ENCODE data around the gene GLCCI1. TPM values are rescaled to one million over a fixed set of nuclear protein-coding genes. Genes with fewer than 3 reads are reported as not detected.

The GLCCI1 gene
- polyA plus RNA-seq, 1 donor from 2014 or later: 37.2 TPM

DNA sequence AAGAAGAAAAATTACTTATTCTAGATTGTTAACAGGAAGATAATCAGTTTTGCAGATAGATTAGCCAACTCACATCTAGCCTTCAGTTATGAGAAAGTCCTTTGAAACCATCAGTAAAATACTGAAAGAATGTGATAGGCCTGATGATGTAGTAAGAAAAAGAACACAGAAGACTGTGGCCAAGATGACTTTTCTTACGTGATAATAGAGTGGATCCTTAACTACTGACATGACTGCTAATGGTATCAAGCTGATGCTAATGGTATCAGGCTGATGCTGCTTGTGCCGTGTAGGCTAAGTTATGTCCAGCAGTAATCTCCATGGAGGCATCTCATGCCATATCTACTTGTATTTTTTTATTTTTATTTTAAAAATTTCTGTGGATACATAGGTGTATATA, 114.2 kb downstream of the GLCCI1 start:
- no peaks in the 10 kb centered on the region for H3K9me3 ChIP-seq (ENCODE audit: low read length)
- H2AFZ ChIP-seq (ENCODE audit: low read depth, low read length): no peak overlapping the region
- no peak overlapping the region for H3K4me2 ChIP-seq (ENCODE audit: low read length)
- no peak overlapping the region for H3K27ac ChIP-seq (ENCODE audit: low read length)
- H3K36me3 ChIP-seq (ENCODE audit: insufficient read depth, low read length): no peaks in the 10 kb centered on the region
- TF ChIP-seq RAD21 (conservative IDR thresholded peaks at IDR 0.05): no peak
- no peak for TF ChIP-seq TAF1 (IDR thresholded peaks at IDR 0.05; ENCODE audit: low read depth)
- no peak for TF ChIP-seq MXI1 (conservative IDR thresholded peaks at IDR 0.05; ENCODE audit: poor library complexity, severe bottlenecking)
- TF ChIP-seq SMC3 (conservative IDR thresholded peaks at IDR 0.05; ENCODE audit: poor library complexity): no peak
- no peak for TF ChIP-seq EP300 (conservative IDR thresholded peaks at IDR 0.05; ENCODE audit: poor library complexity, severe bottlenecking)
- no peak for TF ChIP-seq POLR2AphosphoS5 (IDR thresholded peaks at IDR 0.05)
- no peak for TF ChIP-seq EZH2 (IDR thresholded peaks at IDR 0.05; ENCODE audit: borderline replicate concordance, insufficient read depth, low read length, poor library complexity, severe bottlenecking)
- TF ChIP-seq REST (IDR thresholded peaks at IDR 0.05; ENCODE audit: borderline replicate concordance): no peak
- TF ChIP-seq CTCF (IDR thresholded peaks at IDR 0.05; ENCODE audit: poor library complexity, severe bottlenecking): no peak
- no peak overlapping the region for H3K4me3 ChIP-seq (ENCODE audit: low read length)
- no peak overlapping the region for H3K9ac ChIP-seq (ENCODE audit: low read length)
- no peaks in the 10 kb centered on the region for H3K79me2 ChIP-seq (replicated peaks; ENCODE audit: insufficient read depth, low read length)
- no peaks in the 10 kb centered on the region for H3K9me2 ChIP-seq (ENCODE audit: insufficient read depth, low read length)
- H3F3A ChIP-seq (ENCODE audit: insufficient read depth, low read length, poor library complexity, severe bottlenecking): no peaks in the 10 kb centered on the region
- no peaks in the 10 kb centered on the region for H3K27me3 ChIP-seq (ENCODE audit: insufficient read depth, low read depth, low read length)
- H4K20me1 ChIP-seq (ENCODE audit: insufficient read depth): no peaks in the 10 kb centered on the region

DNA sequence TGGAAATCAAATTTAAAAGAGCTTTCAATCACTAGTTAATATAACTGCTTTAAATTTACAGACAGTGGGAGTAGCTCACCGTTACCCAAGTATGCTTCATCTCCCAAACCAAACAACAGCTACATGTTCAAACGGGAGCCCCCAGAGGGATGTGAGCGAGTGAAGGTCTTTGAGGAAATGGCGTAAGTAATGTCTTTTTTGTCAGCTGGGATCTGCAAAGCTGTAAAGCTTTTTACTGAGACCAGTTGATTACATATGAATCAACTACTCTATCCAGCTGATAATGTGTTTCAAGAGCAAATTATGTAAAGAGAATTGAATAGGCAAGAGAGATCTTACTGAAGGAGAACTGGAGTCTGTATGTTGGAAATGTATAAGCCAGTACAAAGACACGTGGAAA, 116.2 kb downstream of the GLCCI1 start:
- no peak overlapping the region for H3K4me3 ChIP-seq (ENCODE audit: low read length)
- no peak for TF ChIP-seq RAD21 (conservative IDR thresholded peaks at IDR 0.05)
- no peak for TF ChIP-seq TAF1 (IDR thresholded peaks at IDR 0.05; ENCODE audit: low read depth)
- no peak for TF ChIP-seq CTCF (IDR thresholded peaks at IDR 0.05; ENCODE audit: poor library complexity, severe bottlenecking)
- H3K79me2 ChIP-seq (replicated peaks; ENCODE audit: insufficient read depth, low read length): no peaks in the 10 kb centered on the region
- no peaks in the 10 kb centered on the region for H3K9me3 ChIP-seq (ENCODE audit: low read length)
- H3K36me3 ChIP-seq (ENCODE audit: insufficient read depth, low read length): no peaks in the 10 kb centered on the region
- H3K9ac ChIP-seq (ENCODE audit: low read length): no peak overlapping the region
- no peak overlapping the region for H2AFZ ChIP-seq (ENCODE audit: low read depth, low read length)
- no peaks in the 10 kb centered on the region for H3F3A ChIP-seq (ENCODE audit: insufficient read depth, low read length, poor library complexity, severe bottlenecking)
- H4K20me1 ChIP-seq (ENCODE audit: insufficient read depth): no peaks in the 10 kb centered on the region
- no peak overlapping the region for H3K4me2 ChIP-seq (ENCODE audit: low read length)
- H3K27ac ChIP-seq (ENCODE audit: low read length): peak overlapping the region; percentile 9
- H3K9me2 ChIP-seq (ENCODE audit: insufficient read depth, low read length): no peaks in the 10 kb centered on the region
- no peaks in the 10 kb centered on the region for H3K27me3 ChIP-seq (ENCODE audit: insufficient read depth, low read depth, low read length)
